Endometrial microvascular endothelial cells (primary cell): ENCODE results near the gene TGFBRAP1. TPM values are rescaled to one million over a fixed set of nuclear protein-coding genes. Genes with fewer than 3 reads are reported as not detected.
"Not testable (repeated sequence)": the region's sequence is repeated elsewhere in the genome, so short reads cannot be mapped to it uniquely, and the experiment has no call there.

Experiments used
- in situ Hi-C: cut with HindIII; loops from 2 replicates; pipeline ENCODE4 v1.10.0; 2017; ENCODE audit warnings: low sequenced_read_pairs, low pct_unique_long_range_greater_than_20kb; ENCODE audit errors: inconsistent ontology term
- total RNA-seq: library from RNA; depleted of rRNA; stranded (reverse); fragments of >200 nt; gene quantifications from one replicate; pipeline ENCODE4 v1.2.3, GENCODE V29; 2015; ENCODE audit errors: inconsistent ontology term

The TGFBRAP1 gene
- total RNA-seq, 1 donor from 2014 or later, result 29.0 TPM

DNA sequence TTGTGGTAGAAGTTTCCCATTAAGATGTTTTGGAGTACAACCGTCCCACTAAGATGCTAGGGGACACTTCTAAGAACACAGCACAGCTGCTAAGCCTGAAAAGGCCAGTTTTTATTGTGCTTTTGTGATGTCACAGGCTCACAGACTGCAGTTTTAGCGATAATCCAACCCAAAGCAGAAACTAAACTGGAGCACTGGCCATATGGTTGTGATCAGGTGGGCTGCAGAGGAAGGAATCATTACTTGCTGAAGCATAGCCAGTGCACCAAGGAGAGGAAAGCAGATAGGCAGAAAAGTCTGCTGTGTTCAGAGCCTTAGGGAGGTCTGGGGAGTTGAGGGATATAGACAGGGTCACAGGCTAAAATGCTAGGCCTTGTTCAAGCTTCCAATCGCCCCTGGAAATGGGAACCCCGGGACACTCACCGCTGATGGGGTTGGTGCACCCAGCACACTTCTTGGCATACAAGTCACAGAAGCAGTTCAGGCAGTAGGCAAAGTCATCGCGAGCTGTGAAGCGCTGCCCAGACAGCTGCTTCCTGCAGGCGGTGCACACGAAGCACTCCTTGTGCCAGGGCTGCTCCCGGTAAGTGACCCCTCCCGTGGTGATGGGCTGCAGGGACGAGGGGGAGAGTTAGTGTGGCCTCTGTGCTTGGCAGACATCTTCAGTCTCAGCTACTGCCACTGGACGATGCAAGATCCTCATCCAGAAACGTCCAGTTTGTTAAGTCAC lies 33.5 kb upstream of the TGFBRAP1 start:
- in situ Hi-C loops, result loop anchor here (25.0 kb wide), 1 partner anchor 149 kb away; no protein-coding TSS in a partner anchor

DNA sequence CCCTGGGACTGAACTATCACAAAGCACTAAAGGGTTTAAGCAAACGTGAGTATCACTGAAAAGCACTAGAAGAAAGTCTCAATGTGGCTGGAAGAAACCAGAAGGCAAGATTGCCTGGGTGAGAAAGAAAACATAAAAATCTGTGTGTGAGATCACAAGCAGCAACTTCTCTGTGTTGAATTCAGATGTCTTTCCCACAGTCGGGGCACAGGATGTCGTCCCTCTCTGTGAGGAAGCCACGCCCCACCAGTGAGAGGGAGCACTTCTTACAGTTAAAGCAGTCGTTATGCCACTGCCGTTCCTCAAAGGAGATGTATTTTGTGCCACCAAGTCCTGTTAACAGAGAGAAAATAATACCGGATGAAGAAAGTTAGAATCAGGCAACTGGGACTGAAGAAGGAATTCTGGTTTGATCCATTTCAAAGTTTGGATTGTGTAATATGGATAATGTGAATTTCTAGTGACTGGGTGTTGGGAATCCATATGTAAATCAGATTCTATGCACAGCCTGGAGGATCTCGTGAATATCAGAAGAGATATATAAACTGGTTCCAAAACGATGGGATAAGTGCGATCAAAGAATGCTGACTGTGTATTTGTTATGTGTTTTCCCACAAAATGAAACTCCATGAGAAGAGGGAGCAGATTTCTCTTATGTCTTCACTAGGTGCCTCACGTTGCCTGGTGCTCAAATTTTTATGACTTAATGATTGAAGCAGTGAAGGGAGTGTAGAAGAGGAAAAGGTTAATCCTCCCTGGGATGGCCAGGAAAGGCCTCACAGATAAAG lies 31.8 kb upstream of the TGFBRAP1 start:
- in situ Hi-C loops, result loop anchor here (25.0 kb wide), 1 partner anchor 151 kb away; no protein-coding TSS in a partner anchor

DNA sequence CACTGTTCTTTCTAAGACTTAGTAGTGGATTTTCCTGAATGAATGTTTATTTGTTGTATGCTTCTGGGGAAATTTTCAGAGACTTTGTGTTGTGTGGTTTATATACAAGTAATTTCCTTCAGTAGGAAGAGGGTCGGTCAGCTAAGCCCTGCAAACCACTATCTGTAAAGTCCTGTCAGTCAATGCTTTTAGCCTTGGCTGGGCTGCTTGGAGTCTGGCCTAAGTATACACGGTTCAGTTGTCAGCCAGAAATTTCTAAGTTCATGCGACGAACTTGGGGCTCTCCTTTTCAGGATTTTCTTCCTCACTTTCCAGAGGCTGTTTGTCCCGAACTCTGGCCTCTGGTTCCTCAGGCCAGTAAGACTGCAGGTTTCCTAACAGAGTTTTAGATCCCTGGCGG lies 29.1 kb upstream of the TGFBRAP1 start:
- in situ Hi-C loops, result loop anchor here (25.0 kb wide), 1 partner anchor 154 kb away; no protein-coding TSS in a partner anchor

DNA sequence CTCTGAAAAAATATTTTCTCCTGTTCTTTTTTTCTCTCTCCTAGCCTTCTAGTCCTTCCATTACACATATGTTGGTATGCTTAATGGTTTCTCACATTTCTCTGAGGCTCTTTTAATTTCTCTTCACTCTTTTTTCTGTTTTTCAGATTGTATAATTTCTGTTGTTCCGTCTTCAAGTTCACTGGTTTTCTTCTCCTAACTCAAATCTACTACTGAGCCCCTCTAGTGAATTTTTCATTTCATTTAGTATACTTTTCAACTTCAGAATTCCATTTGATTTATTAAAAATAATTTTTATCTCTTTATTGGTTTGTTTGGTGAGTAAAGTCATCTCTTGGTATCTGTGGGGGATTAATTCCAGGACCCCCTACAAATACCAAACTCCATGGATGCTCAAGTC lies 27.6 kb upstream of the TGFBRAP1 start:
- in situ Hi-C loops, result loop anchor here (25.0 kb wide), 1 partner anchor 155 kb away; no protein-coding TSS in a partner anchor

DNA sequence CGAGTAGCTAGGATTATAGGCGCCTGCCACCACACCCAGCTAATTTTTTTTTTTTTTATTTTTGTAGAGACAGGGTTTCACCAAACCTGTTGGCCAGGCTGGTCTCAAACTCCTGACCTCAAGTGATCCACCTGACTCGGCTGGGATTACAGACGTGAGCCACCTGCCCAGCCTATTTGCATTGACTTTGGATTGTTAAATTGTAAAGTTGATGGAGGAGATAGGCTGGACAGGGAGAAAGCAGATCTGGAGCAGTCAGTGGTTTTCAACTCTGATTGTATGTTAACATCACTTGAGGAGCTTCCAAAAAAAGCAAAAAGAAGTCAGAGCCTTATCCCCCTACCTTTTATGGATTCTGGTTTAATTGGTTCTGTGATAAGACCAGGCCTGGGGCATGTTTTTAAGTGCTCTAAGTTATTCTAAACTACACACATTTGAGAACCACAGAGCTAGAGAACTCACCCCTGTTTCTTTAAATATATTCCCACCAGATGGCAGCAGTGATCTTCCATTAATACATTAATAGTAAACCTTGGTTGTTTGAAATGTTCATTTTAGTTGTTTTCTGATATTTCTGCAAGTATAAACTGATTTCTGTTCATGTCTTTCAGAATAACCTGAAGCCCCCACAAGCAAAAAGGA lies 15.3 kb upstream of the TGFBRAP1 start:
- in situ Hi-C loops, result no loop called here

DNA sequence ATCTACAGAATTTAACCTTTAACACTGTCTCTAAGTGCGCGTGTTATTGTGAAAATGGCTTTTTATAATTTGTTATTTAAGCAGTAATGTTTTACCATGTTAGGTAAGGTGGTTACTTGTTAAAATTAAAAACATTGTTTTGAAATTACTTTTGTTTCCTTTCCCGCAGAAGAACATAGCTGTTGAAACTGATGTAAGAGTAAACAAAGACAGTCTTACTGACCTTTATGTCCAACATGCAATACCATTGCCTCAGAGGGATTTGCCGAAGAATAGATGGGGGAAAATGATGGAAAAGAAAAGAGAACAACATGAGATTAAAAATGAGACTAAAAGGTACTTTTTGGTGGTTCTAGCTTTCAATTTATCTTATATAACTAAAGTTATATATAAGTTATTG lies 9.9 kb upstream of the TGFBRAP1 start:
- in situ Hi-C loops, result no loop called here

DNA sequence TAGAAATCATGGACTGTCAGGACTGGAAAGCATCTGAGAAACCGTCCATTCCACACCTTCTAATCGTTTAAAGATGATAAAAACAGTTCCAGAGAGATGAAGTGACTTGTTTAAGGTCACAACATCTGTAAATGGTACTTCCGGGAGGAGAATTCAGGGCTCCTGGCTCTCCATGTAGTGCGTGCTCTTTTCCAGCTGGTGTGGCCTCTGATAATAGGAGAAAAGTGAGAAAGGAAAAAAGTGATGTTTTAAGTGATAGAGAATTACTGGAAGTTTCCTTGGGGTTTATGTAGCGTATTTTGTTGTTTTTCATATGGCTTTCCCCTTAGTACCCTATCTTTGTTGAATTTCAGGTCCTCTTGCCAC lies 8.5 kb upstream of the TGFBRAP1 start:
- in situ Hi-C loops, result no loop called here

DNA sequence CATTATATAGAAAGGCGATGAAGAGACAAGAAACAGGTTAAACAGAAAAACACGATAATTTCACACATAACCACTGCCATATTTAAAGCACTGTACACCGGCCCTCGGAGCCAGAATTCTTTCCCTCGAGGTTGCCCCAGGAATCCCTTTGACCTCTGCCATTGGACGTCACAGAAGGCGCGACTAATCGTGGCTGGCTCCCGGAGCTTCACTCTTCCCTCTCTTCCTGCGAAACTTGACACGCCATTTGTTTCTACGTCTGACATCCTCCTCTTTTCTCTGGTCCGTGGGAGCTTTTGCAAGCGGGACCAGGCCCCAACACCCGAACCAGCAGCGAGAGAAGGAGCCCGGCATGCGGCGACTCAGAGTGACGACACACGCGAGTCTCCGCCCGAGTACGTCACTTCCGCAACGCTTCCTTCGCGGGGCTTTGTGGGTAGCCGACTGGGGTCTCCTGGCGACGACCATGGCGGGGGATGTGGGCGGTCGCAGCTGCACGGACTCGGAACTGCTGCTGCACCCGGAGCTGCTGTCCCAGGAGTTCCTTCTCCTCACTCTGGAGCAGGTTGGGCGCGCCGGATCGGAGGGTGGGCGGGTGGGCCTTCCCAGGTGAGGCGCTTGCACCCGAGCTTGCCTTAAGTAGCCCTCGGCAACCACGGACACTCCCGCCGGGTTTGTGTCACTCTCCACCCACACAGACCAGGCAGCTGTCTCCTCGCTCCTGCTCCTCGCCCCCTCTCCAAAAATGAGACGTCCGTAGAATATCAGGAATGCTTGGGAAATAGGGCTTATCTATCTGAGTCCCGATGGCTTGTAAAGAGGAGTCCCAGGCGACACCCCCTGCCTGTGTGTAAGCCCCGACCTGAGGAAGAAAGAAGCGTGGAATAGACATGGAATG lies 7.8 kb upstream of the TGFBRAP1 start, which contains the start of gene C2orf49:
Gene C2orf49, plus strand, starts transcription at position 419 of the 898 bp plus-strand sequence. Its CDS starts 48 bp downstream, at position 467.
- in situ Hi-C loops, result no loop called here

DNA sequence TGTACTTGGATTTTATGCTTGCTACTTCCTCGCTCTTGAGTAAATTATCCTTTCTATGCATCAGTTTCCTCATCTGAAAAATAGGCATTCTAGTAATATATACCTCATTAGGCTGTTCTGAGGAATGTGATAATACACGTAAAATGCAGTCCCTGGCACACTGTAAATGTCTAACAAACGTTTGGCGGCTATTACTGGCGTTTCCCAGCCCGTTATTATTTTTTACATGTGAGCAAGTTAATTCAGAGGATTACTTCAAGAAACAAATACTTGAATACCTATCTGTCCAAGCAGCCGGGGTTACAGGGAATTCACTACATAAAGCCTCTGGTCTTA lies 7.2 kb upstream of the TGFBRAP1 start:
- in situ Hi-C loops, result no loop called here

DNA sequence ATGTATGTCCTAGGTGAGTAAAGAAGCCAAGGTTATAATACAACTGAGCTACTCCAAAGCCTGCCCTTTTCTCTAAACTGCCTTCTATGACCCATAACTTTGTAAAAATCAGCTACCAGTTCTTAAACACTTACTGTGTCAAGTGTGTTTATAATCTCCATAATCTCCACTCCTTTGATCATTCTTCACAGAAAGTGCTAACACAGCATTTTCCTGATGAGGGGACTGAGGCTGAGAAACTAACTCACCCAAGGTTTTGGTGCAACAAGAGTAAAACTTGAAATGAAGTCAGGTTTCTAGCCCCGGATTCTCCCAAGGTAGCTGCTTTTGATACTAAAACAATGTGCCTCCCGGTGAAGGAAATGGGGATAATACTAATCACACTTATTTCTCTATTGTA lies 5.9 kb upstream of the TGFBRAP1 start:
- in situ Hi-C loops, result no loop called here

DNA sequence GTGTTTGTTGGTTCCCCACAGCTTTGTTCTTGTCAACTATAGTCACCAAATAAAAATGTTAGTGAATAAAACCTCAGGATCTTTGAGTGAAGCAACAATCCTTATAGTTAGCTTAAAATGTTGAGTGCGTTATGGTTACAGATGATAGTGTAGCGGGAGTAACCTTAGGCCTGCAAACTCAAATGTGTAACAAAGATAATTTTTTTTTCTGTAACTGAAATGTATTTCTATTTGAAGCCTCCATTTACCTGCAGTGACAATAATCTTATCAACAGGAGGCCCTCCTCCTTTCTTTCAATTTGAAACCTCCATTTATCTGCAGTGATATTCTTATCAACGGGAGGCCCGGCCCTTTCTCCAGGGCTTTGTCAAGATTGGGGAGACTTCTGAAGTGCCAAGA lies 4.7 kb upstream of the TGFBRAP1 start:
- in situ Hi-C loops, result no loop called here

DNA sequence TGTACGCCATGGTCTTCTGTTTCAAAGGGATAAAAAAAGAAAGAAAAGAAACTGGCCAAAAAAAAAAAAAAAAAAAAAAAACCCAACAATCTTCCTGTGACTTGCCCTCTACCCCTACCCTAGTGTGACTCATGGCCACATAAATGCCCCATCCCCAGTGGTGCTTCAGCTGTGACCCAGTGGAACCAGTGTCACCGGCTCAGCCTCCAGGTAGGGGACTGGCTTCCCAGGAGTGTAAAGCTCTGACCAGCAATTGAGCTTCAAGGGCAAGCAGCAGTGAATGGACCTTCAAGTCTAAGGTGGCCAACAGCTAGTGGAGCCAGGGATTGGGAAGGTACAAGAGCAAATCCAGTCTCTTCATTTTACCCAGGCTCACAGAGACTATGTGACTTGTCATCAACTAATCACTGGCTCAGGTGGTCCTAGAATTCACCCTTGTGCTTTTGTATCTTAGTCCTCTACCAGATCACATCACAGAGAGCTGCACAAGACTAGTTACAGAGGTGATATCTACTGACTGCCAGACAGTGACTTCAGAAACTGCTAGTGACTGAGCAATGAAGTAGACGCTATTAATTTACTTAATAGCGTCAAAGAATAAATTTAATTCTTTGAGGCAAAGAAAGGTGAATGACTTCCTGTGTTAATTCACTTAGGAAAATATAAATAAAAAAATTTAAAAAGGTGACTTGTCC lies 1.3 kb upstream of the TGFBRAP1 start:
- in situ Hi-C loops, result no loop called here

DNA sequence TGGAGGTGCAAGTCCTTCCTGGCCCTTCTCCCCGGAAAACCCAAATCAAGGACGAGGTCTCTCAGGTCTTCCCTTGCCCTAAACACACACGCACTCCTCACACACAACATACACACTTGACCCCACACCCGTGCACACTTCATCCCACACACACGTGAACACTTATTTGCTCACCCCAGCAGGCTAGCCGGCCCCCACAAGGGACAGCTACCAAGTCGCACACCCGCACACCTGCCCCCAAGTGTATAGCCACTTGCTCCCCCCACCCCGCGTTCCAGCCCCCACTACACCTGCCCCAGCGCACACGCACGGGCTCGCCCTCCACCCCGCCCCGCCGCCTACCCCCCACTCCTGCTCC lies 359 bp downstream of the TGFBRAP1 start:
- in situ Hi-C loops, result no loop called here

DNA sequence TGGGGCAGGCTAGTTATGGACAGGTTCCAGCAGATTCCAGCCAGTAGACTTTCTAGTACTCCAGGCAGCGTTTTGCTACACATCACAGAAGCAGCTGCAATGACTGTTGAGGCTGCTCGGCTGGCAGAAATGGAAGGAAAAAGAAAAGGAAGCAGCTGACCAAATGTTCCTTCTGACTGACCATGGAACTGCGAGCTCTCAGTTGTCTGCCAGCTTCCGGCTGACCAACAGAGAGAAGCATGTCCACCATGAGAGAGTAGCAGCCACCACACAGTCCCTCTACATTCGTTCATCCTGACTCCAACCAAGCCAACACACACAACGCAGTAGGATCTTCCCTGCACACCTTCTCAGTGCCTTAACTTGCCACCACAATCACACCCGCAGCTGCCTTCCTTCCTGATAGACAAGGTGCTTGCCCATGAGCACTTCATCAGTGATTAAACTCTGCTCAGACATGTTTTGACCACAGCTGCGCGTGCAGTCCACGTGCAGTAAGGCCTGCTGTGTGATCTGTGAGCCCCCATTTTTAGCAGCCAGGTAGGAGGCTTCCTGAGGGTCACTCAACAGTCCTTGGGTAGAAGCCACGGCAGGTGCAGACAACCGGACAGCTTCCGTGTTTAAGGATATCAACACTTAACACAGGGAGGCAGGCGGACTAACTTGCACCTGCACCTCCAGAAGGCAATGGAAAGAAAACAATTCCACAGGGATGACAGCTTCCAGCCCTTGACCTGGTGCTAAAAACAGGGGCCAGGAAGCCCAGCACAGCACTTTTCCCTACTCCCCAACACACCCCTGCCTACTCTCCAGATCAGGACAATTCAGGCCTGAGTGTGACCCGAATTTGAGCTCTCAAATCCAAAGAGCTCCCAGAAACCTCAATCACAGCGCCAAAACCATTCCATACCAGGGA lies 996 bp downstream of the TGFBRAP1 start:
- in situ Hi-C loops, result no loop called here

DNA sequence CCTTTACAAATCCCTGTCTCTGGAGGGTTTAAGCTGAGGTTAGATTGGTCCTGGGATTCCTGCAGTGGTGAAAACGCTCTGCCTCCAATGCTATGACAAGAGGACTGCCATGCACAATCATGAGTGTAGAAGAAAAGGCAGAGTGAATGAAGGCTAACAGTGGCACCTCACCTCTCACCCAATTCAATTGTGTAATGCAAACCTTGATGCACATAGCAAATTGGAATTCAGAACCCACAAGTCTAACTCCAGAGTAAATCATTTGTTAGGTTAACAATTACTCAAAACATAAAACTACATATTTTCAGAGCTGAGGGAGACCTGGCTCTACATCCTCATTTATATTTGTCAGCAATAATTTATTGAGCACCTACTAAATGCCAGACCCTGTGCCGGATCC lies 1.8 kb downstream of the TGFBRAP1 start:
- in situ Hi-C loops, result no loop called here

DNA sequence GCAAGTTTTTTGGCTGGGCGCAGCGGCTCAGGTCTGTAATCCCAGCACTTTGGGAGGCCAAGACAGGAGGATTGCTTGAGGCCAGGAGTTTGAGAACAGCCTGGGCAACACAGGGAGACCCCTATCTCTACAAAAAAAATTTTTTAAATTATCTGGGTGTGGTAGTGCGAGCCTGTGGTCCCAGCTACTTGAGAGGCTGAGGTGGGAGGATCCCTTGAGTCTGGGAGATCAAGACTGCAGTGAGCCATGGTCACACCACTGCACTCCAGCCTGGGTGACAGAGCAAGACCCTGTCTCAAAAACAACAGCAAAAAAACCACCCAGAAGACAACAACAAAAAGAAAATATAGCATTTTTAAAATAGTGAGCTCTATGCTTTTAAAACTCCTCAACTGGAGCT lies 2.3 kb downstream of the TGFBRAP1 start:
- in situ Hi-C loops, result not testable (repeated sequence)

DNA sequence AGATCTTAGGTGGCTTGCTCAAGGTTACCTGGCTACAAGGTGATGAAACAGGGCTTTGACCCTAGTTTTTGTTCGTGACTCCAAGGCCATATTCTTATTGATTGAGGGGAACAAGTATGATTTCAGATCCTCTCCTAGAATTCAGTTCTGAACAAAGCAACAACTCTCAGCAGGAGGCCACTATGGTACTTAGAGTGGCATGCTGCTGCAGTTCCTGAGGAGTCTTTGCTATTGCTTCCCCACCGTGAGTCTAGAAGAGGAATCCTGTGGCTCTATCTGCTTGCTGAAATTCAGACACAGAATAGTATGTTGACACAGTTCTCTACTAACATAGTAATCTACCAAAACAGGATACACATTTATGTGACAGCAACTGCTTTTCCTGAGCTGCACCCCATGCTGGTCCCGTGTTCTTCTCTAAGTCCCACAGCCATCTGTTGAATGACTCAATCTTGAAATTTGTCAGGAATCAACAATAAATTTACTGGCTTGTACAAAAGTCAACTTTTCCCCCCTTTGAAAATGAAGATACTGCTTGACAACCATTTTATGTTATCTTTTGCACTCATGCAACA lies 4.1 kb downstream of the TGFBRAP1 start:
- in situ Hi-C loops, result no loop called here
